Stimulated activated CD4-positive, alpha-beta T cell treated with anti-CD3 and anti-CD28 coated beads, TNF-alpha, amount 100 ng/mL, for 4 hours (primary cell): ENCODE measurements around the gene FRMD4B.

Source experiments
- DNase-seq, 3 experiments: peaks; one replicate each; pipeline ENCODE4 v3.0.0-alpha.2; 2020; ENCODE audit warnings: low read depth in 3 of 3

FRMD4B gene

DNA sequence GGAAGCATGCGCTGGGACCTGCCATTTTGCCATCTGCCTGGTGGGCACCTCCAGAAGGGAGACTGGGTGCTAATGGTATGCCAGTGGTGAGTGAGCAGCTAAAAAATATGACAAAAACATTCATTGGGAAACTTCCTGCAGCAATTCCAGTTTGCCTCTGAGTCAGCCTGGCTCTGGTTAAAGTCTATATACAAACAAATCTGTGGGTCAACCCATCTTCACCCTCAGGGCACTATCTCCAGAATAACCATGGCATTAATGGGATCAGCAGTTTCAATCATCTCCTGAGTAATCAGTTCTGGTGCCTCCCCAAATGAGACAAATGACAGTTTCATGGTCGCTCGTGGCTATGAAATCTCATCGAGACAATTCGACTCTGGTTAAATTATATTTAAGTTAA is 21.5 kb downstream of the FRMD4B start:
- no peak for DNase-seq

DNA sequence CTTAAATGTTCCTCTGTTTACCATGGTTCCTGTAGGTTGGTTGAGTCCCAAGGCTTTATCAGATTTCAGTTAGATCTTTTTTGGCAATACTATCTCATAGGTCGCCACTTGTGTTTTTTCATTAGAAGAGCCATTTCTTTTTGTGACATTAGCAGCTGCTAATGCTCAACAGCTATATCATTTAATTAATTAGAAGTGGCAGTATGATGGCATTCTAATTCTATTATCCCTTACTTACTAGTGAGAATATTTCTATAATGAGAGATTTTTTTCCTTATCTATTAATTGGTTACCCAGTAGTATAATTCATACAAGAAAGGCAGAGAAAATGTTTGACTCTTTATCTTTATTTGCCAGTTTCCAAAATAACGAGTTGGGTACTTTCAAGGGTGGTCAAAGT is 25.2 kb downstream of the FRMD4B start:
- DNase-seq = no peak

DNA sequence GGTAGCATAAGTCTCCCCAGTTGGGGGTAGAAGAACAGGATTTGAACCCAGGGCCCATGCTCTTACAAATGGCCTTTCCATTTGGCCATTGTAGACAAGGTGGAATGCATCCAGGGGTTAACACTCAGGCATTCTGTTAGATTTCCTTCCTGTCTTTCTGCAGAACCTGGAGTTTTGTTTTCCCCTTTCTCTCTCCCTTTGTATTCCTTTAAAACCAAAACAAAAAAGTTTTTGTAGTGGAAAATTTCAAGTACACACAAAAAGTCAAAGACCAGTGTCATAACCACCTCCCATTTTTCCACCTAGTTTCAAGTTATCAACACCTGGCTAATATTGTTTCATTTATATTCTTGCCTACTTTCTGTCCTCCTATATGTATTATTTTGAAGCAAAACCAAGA is 26.0 kb downstream of the FRMD4B start:
- no peak for DNase-seq

DNA sequence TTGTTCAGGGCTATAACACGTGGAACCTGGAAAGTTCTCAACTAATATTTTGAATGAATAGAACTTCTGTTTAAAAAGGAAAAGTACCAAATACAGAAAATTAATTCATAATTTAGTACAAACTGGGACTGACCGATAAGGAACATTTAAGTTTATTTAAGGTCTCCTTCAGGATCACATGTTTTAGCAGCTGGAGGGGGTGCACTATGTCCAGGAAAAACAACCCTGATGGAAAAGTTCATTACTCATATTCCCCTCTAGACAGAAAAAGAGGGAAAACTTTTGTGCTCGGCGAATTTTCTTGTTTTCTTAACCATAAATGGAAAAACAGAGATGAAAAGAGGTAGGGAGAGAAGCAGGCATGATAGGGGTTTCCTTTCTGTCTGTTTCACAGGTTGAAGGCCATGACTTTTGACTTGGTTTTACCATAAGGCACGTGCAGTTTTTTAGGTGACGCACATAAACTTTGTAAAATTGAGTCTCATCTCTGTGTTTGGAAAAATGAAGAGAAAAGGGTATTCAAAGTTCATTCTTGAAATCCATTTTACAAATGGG is 26.5 kb downstream of the FRMD4B start:
- no peak for DNase-seq

GRCh38 chr3:69357196-69357595 is 28.7 kb downstream of the FRMD4B start:
- DNase-seq = no peak

- DNase-seq = no peak
Measured at GRCh38 chr3:69354948-69355347, 30.9 kb downstream of the FRMD4B start.

DNA sequence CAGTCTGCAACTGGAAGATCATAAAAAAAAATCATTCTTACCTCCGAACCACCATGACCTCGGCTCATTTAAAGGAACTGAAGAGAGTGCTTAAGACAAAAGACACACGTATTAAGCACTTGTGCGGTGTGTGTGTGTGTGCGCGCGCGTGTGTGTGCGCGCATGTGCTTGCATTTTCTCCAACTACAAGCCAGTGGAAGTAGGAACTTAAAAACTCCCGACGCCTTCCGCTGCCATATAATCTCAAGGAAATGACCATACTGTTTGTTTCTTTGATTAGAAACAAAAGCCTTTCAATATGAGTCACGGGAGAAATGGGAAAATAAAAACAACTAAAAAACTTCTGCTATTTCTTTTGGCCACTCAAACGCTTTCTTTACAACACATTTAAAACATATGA is 32.4 kb downstream of the FRMD4B start:
- DNase-seq = no peak

- no peak for DNase-seq
Measured at GRCh38 chr3:69353088-69353478, 32.8 kb downstream of the FRMD4B start.

DNA sequence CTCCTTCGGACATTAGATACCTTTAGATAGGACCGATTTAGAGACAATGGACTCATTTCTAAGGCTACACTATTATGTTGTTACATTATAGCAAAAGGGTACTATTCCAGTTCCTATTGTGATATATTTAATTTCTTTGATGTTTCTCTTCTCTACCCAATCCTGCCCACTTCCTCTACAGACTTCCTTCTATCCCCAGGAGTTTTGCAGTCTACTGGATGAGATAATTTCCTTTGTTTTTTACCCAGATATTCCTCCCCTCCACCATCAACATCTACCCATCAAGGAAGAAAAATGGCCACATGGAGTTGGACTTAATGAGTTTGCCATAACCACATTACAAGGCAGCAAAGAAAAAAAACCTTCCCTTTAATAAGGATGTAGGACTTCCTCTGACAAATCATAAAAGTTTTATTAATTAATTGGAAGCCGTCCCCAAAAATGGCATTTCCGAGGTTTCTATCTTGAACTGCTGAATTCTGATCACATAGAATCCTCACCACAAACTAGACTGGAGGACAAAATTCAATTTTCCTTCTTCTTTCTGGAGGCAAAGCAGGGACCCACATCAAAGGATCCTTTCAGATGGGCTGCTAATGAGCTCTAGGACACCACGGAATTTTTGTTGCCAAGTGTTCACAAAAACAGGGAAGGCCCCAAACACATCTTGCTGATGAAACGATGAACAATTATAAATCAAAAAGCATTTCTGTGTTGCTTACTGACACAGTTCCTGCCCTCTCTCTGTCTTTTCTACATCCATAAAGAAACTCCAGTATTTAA is 33.4 kb downstream of the FRMD4B start:
- no peak for DNase-seq

- no peak for DNase-seq
Measured at GRCh38 chr3:69343875-69344274, 42.0 kb downstream of the FRMD4B start.

DNA sequence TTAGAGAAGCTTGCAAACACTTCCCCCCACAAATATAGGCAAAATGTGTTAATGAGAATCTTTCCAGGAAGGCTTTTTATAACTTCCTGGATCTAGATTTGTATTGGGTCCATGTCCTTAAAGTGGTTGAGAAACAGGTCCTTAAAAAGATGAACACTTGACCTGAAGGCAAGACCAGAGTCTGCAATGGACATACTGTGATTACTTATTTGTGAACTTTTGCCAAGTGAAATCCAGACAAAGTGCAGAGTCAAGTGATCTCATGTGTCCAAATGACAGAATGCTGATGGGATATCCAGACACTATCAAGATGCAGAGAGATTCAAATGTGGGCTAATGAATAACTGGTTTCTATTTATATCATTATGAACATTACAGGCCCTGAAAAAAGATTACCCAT is 43.8 kb downstream of the FRMD4B start:
- DNase-seq = no peak

GRCh38 chr3:69339760-69340159 is 46.1 kb downstream of the FRMD4B start:
- DNase-seq = no peak

DNA sequence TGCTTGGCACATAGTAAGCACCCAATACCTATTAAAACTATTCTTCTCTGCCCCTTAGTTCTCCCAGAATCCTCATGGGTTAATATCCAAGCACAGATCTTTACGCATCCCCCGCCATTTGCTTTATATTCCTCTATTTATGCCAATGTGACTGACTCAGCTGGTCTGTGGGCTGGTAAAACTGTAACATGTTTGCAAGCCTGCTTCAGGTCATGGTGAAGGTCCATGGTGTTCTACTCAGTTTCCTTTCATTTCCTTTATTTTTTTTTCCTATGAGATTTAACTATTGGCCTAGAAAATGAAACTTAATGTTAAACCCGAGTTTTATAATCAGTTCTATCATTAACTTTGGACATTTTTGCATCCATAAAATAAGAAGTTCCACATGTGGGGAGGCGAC is 47.0 kb downstream of the FRMD4B start:
- DNase-seq = no peak

DNA sequence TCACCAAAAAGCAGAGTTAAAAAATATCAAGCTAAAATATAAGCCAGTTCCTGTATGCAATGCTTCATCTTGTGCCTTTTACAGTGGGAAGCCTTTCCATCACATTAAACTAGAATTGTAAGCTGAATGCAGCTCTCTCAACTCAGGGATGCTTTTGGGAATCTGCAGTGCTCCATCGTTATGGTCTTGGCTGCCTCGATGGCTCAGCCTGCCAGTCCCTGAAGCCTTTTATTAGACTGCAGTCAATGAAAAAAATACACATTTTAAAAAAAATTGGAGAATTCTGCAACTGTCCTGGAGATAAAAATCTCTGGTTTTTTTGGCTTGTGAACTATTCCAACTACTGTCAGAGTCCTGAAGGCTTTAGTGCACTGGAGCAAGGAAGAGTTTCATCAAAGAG is 53.0 kb downstream of the FRMD4B start:
- no peak for DNase-seq

DNA sequence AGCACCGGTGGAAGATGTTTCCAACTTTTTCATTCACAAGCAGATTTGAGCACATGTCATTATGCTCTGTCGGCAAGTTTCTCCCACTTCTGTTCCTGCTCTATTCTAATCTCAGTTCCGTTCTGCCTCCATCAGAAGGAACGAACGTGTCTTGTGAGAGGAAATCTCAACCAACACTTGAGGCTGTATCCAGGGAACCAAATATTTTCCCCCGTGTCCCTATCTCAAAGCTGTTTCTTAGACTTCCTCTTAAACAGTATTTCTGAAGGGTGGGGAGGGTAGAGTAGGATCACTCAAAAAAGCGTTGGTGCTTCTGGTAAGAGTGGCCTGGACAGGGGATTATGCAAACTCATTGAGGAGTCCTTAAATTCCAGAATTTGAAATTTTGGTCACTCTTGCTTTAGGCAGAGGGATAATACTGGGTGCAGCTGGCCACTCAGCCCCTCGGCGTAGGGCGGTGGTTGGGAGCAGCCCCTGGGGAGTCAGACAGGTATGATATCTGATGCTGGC is 54.9 kb downstream of the FRMD4B start:
- no peak for DNase-seq

- no peak for DNase-seq
Measured at GRCh38 chr3:69329892-69330291, 56.0 kb downstream of the FRMD4B start.

DNA sequence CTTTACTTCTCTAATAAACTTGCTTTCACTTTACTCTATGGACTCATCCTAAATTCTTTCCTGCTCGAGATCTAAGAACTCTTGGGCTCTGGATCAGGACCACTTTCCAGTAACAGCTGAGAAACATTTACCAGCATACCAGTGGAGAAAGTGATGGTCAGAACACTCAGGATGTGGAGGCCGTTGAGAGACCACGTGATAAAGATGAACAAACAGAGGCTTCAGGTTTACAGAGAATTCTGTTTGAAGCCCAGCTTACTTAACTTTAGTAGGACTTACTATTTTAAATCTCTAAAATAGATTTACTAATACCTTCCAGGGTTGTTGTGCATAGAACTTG is 57.0 kb downstream of the FRMD4B start:
- no peak for DNase-seq

DNA sequence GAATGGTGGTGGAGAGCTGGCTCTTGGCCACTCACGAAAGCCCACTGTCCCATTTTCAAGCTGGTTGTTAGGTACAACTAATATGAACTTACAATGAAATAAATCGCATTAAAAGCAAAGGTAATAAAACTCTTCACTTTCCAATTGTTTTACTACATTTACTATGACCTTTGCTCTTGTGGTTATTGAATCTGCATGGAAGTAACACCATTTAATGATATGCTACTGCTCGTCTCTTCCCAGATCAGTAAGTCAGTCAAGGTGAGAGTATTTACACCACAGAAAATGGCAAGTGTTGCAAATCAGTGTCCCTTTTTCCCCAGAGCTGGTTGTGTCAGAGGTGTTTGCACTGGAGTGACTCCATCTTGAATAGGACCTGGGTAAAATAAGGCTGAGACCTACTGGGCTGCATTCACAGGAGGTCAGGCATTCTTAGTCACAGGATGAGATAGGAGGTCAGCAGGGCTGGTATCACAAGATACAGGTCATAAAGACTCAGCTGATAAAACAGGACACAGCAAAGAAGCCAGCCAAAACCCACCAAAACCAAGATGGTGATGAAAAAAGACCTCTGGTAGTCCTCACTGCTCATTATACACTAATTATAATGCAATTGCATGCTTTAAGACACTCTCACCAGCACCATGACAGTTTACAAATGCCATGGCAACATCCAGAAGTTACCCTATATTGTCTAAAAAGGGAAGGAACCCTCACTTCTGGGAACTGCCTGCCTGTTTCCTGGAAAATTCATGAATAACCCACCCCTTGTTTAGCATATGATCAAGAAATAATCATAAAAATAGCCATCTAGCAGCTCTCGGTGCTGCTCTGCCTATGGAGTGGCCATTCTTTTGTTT is 57.6 kb downstream of the FRMD4B start:
- no peak for DNase-seq

- peak; percentile 14 to 31 (median 28) for DNase-seq
Measured at GRCh38 chr3:69326855-69327300, 59.0 kb downstream of the FRMD4B start.

- DNase-seq = no peak
Measured at GRCh38 chr3:69325151-69325550, 60.7 kb downstream of the FRMD4B start.

- no peak for DNase-seq
Measured at GRCh38 chr3:69324362-69325025, 61.4 kb downstream of the FRMD4B start.

DNA sequence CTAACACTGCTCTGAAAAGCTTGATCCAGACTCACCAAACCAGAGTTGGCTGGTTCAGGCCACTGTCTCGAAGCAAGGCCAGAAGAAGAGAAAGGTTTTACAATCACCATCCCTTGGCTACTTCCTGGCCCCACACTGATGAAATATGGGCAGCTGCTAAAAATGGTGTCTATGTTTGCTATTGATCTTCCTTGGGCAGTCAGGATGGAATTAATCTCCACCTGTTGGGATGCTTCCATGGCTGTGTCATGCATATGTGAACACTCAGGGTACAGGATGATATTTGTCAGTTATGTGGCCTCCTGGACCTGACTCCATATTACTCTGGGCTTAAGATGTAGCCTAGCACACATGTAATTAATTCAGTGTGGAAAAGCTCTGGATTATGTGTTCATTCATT is 61.9 kb downstream of the FRMD4B start:
- no peak for DNase-seq
